ENCODE measurements around the gene RIPK1.
"Not testable (repeated sequence)": the region's sequence is repeated elsewhere in the genome, so short reads cannot be mapped to it uniquely, and the experiment has no call there.

RIPK1 gene

GRCh38 chr6:3033652-3034051, 34.6 kb upstream of the RIPK1 start:
- no peak for TF ChIP-seq JUND (IDR thresholded peaks at IDR 0.05; ENCODE audit: low read depth)
- no peak for DNase-seq (ENCODE audit: low read depth in 1 of 2, low spot score in 1 of 2)
- in situ Hi-C loops (cut with HindIII; ENCODE audit: low pct_unique_long_range_greater_than_20kb, low sequenced_read_pairs), result no loop called here

DNA sequence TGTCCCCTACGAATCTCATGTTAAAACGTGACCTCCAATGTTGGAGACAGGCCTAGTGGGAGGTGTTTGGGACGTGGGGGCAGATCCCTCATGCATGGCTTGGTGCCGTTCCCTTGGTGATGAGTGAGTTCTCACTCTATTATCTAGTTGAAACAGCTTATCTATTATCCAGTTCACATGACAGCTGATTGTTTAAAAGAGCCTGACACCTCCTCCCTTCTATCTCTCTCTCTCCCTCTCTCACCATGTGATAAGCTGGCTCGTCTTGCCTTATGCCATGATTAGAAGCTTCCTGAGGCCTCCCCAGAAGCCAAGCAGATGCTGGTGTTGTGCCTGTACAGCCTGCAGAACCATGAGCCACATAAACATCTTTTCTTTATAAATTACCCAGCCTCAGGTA, 32.9 kb upstream of the RIPK1 start:
- no peak for TF ChIP-seq JUND (IDR thresholded peaks at IDR 0.05; ENCODE audit: low read depth)
- in situ Hi-C loops (cut with HindIII; ENCODE audit: low pct_unique_long_range_greater_than_20kb, low sequenced_read_pairs), result no loop called here
- no peak for DNase-seq (ENCODE audit: low read depth in 1 of 2, low spot score in 1 of 2)

DNA sequence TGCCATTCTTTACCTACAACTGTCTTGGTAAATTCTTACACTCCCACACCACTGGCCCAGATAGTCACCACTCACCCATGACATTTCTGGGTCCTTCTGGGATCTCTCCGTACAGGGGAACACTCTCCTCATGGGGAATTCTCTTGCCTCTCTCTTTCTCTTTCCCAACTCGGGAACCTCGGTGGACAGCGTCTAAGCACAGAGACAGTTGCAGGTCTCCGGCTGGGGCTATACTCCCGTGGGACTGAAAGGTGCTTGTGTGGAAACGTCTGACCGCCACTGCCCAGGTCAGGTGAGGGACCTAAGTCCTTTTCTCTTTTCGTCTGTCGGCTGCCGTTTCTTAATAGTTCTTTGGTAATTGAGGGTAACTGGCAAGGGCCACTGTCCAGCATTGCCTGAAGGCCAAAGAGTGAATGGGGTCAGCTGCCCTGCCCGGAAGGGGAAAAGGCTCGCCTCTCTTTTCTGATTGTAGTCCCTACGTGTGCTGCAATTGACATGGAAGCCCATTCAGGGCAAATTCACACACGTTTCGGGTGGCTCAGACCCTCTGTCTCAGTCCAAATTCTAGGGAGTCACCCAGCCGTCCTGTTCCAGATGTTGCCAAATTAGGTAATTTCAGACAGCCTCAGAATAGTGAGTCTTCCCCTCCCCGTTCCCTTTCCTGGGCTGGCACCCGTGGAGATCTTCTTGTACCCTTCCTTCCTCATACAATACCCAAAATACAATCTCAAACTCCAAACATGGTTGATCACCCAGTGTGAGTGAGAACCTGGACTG, 31.2 kb upstream of the RIPK1 start:
- no peak for DNase-seq (ENCODE audit: low read depth in 1 of 2, low spot score in 1 of 2)
- no peak for TF ChIP-seq JUND (IDR thresholded peaks at IDR 0.05; ENCODE audit: low read depth)
- in situ Hi-C loops (cut with HindIII; ENCODE audit: low pct_unique_long_range_greater_than_20kb, low sequenced_read_pairs), result no loop called here

DNA sequence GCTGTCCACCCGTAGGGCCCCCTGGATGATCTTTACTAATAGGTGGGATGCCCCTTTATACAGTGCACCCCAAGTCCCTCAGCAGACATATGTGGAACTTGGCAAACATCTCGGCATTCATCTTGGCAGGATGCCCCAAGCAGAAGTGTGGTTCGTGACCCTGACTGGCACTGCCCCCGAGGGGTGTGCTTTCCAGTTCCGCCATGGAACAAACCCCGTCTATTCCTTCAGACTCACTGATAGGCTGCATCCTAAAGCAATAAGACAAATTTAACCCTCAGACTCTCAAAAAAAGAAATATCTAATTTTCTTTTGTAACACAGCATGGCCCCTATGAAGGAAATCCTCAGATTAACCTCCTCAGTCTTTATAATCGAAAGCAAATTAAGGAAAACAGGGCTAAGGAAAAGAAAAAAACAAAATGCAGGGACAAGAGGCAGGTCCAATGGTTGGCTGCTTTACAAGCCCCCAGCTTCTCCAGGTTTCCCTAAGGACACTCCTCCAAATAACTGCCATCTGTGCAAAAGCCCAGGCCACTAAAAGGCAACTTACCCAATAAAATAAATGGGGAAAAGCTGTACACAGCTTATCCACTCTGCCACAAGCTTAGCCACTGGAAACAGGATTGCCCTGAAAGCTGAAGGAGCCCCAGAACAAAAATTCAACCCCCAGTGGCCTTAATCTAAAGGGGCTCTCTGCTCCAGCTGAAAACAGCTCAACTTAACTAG, 30.5 kb upstream of the RIPK1 start:
- no peak for DNase-seq (ENCODE audit: low read depth in 1 of 2, low spot score in 1 of 2)
- in situ Hi-C loops (cut with HindIII; ENCODE audit: low pct_unique_long_range_greater_than_20kb, low sequenced_read_pairs), result no loop called here
- TF ChIP-seq JUND (IDR thresholded peaks at IDR 0.05; ENCODE audit: low read depth), result no peak

DNA sequence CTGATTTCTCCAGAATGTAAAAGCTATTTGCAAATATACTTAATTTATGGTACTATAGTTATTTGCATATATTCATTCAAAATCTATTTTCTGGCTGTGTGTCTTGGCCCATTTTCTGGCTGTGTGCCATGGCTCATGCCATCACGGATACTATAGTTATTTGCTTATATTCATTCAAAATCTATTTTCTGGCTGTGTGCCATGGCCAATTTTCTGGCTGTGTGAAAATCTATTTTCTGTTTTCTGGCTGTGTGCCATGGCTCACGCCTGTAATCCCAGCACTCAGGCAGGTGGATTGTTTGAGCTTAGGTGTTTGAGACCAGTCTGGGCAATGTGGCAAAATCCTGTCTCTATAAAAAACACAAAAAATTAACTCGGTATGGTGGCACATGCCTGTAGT, 28.9 kb upstream of the RIPK1 start:
- no peak for DNase-seq (ENCODE audit: low read depth in 1 of 2, low spot score in 1 of 2)
- in situ Hi-C loops (cut with HindIII; ENCODE audit: low pct_unique_long_range_greater_than_20kb, low sequenced_read_pairs), result no loop called here
- TF ChIP-seq JUND (IDR thresholded peaks at IDR 0.05; ENCODE audit: low read depth), result no peak

DNA sequence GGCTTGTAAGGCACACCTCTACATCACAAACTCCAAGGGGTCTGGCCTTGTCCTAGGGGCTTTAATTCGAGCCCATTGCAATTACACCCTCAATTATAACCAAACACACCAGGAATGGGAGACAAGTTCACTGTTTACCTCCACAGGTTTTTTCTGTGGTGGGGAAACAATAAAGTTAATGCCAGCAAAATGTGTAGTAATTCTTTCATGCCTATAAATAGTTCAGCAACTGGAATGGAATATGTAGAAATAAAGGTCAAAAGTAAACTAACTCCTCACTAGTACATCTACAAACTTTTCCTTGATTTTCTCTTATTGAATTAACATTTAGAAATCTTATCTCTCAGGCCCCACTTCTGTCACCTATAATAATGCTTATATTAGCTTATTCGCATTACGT, 27.1 kb upstream of the RIPK1 start:
- in situ Hi-C loops (cut with HindIII; ENCODE audit: low pct_unique_long_range_greater_than_20kb, low sequenced_read_pairs), result no loop called here
- no peak for TF ChIP-seq JUND (IDR thresholded peaks at IDR 0.05; ENCODE audit: low read depth)

DNA sequence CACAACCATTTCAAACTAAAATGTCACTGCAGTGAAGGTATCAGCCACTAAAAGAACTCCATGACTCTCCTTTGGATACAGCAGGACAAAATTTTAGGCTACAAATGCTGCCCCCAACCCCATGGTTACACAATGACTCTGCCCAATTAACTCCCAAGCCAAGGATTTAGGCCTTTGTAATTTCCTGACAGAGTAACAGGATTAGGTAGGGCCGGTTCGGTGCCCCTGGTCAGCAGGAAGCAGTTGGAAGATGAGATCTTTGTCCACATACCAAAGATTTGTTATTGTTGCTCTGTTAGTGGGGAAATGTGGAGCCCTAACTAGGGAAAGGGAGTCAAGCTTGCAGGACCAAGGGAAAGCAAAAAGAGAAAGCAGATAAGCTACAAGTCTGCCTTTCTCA, 26.7 kb upstream of the RIPK1 start:
- TF ChIP-seq JUND (IDR thresholded peaks at IDR 0.05; ENCODE audit: low read depth), result no peak
- no peak for DNase-seq (ENCODE audit: low read depth in 1 of 2, low spot score in 1 of 2)
- in situ Hi-C loops (cut with HindIII; ENCODE audit: low pct_unique_long_range_greater_than_20kb, low sequenced_read_pairs), result no loop called here

More for the DNA sequence above, 27.1 kb upstream of the RIPK1 start:
- no peak for DNase-seq (ENCODE audit: low read depth in 1 of 2, low spot score in 1 of 2)

- no peak for DNase-seq (ENCODE audit: low read depth in 1 of 2, low spot score in 1 of 2)
- in situ Hi-C loops (cut with HindIII; ENCODE audit: low pct_unique_long_range_greater_than_20kb, low sequenced_read_pairs), result no loop called here
- TF ChIP-seq JUND (IDR thresholded peaks at IDR 0.05; ENCODE audit: low read depth), result no peak
Measured at GRCh38 chr6:3045369-3045768, 22.9 kb upstream of the RIPK1 start.

DNA sequence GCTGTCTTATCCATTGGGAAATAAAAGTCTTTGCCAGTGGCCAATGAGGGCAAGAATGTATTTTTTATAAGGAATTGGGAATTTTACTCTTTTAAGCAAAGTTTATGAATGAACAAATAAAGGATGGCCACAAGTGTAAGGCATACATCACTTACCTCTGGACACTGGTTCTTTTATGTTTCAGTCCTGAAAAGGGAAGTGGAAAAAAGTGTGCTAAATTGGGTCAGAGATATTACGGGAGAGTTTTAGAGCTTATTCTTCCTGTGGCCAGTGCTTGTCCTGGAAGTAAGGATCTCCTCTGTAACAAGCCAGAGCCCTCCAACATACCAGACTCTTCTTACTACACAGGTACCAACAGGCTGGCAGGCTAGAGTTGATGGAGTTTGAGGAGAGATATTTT, 22.5 kb upstream of the RIPK1 start:
- no peak for DNase-seq (ENCODE audit: low read depth in 1 of 2, low spot score in 1 of 2)
- in situ Hi-C loops (cut with HindIII; ENCODE audit: low pct_unique_long_range_greater_than_20kb, low sequenced_read_pairs), result no loop called here
- TF ChIP-seq JUND (IDR thresholded peaks at IDR 0.05; ENCODE audit: low read depth), result no peak

DNA sequence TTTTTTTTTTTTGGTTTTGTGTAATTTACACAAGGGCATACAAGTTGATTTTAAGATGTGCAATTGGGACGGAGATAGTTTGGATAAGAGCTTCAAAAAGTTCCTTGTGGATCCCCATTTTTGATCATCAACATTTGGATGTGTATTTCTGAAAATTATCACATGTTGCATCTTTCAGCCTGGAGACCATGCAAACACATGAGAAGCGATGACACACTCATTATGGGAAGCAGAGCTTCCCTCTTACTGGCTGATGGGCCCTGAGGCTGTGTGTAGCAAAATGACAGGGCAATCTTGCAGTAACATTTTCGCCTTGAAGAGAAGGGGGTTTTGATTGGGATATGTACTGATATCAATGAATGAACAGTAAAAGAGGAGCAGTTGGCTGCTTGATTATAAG, 22.0 kb upstream of the RIPK1 start:
- in situ Hi-C loops (cut with HindIII; ENCODE audit: low pct_unique_long_range_greater_than_20kb, low sequenced_read_pairs), result no loop called here
- no peak for DNase-seq (ENCODE audit: low read depth in 1 of 2, low spot score in 1 of 2)
- no peak for TF ChIP-seq JUND (IDR thresholded peaks at IDR 0.05; ENCODE audit: low read depth)

- in situ Hi-C loops (cut with HindIII; ENCODE audit: low pct_unique_long_range_greater_than_20kb, low sequenced_read_pairs); DNase-seq (ENCODE audit: low read depth in 1 of 2, low spot score in 1 of 2): not testable (repeated sequence)
Measured at GRCh38 chr6:3048009-3048408, 20.3 kb upstream of the RIPK1 start.

DNA sequence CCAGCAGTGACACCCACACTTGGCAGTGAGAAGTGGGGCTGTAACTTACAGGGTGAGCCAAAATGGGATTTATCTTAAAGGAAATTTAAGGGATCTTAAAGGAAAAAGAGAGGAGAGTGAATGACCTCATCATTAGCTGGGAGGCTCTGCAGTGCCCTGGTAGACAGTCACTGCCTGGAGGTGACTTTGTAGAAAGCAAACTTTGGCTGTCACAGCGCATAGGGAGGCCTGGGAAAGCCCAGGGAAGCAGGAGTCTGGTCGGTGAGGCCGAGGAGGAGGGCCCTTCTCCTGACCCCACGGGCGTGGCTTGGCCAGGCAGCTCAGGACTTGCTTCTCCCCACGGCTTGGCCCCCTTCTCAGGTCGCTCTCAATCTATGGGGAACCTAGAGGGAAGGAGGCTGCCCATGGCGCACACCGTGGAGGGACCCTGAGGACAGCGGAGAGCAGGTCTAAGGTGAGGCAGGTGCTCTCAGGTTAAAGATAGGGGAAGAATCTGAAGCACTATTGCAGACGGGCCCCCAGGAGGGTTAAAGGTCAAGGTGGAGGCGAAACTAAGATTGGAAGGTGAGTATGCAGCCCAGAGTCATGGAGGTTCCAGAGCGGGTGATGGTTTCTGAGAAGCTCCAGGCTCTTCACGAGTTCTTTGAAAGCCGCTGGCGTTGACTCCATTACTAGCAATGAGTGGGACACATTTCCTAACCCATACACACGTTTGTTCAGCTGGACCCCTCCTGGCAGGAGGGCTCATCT, 15.6 kb upstream of the RIPK1 start:
- no peak for TF ChIP-seq JUND (IDR thresholded peaks at IDR 0.05; ENCODE audit: low read depth)
- no peak for DNase-seq (ENCODE audit: low read depth in 1 of 2, low spot score in 1 of 2)
- in situ Hi-C loops (cut with HindIII; ENCODE audit: low pct_unique_long_range_greater_than_20kb, low sequenced_read_pairs), result no loop called here

- in situ Hi-C loops (cut with HindIII; ENCODE audit: low pct_unique_long_range_greater_than_20kb, low sequenced_read_pairs), result no loop called here
- TF ChIP-seq JUND (IDR thresholded peaks at IDR 0.05; ENCODE audit: low read depth), result no peak
- no peak for DNase-seq (ENCODE audit: low read depth in 1 of 2, low spot score in 1 of 2)
Measured at GRCh38 chr6:3053231-3053508, 15.1 kb upstream of the RIPK1 start.

GRCh38 chr6:3054229-3055157, 13.8 kb upstream of the RIPK1 start:
- in situ Hi-C loops (cut with HindIII; ENCODE audit: low pct_unique_long_range_greater_than_20kb, low sequenced_read_pairs), result not testable (repeated sequence)
- DNase-seq (ENCODE audit: low read depth in 1 of 2, low spot score in 1 of 2), result peak in 1 of 2 experiments; percentile 33

- in situ Hi-C loops (cut with HindIII; ENCODE audit: low pct_unique_long_range_greater_than_20kb, low sequenced_read_pairs); DNase-seq (ENCODE audit: low read depth in 1 of 2, low spot score in 1 of 2): not testable (repeated sequence)
Measured at GRCh38 chr6:3055158-3055499, 13.2 kb upstream of the RIPK1 start.
